DOHH2 (cell line): ENCODE data around the gene PDIA4.
"Not testable (repeated sequence)": the region's sequence is repeated elsewhere in the genome, so short reads cannot be mapped to it uniquely, and the experiment has no call there.

Source experiments
- H3F3A ChIP-seq: fragments of 200-600 bp; sonication (generic), shearing (Covaris generic); 2 replicates; pipeline ENCODE4 v1.6.0; 2016; ENCODE audit warnings: antibody characterized with exemption, mild to moderate bottlenecking; ENCODE audit not compliant: control insufficient read depth, insufficient read depth
- H3K27ac ChIP-seq: fragments of 200-600 bp; sonication (generic); 2 replicates; pipeline ENCODE4 v1.5.1; 2014; ENCODE audit warnings: low read depth, mild to moderate bottlenecking, low read length, moderate library complexity
- H3K27me3 ChIP-seq: fragments of 200-600 bp; sonication (generic); 2 replicates; pipeline ENCODE4 v1.6.1; 2014; ENCODE audit warnings: mild to moderate bottlenecking, low read length, mixed read lengths; ENCODE audit not compliant: control insufficient read depth
- H3K36me3 ChIP-seq: fragments of 200-600 bp; sonication (generic); 2 replicates; pipeline ENCODE4 v1.6.1; 2014; ENCODE audit warnings: mild to moderate bottlenecking, low read length, moderate library complexity, mixed read lengths; ENCODE audit not compliant: control insufficient read depth
- H3K4me1 ChIP-seq: fragments of 200-600 bp; sonication (generic); 2 replicates; pipeline ENCODE4 v1.6.1; 2014; ENCODE audit warnings: mild to moderate bottlenecking, low read length, mixed read lengths; ENCODE audit not compliant: control insufficient read depth
- H3K4me2 ChIP-seq: fragments of 200-600 bp; sonication (generic); 2 replicates; pipeline ENCODE4 v1.6.0; 2014; ENCODE audit warnings: mild to moderate bottlenecking, low read length, moderate library complexity
- H3K4me3 ChIP-seq: fragments of 200-600 bp; sonication (generic); 2 replicates; pipeline ENCODE4 v1.5.1; 2014; ENCODE audit warnings: mild to moderate bottlenecking, low read length, mixed read lengths
- H3K79me2 ChIP-seq: fragments of 200-600 bp; sonication (generic); 2 replicates; pipeline ENCODE4 v1.6.1; 2014; ENCODE audit warnings: mild to moderate bottlenecking, low read length, mixed read lengths; ENCODE audit not compliant: control insufficient read depth
- H3K9me2 ChIP-seq: fragments of 200-600 bp; sonication (generic); replicated peaks from 2 replicates; pipeline ENCODE4 v1.6.1; 2014; ENCODE audit warnings: mild to moderate bottlenecking, low read length, mixed read lengths; ENCODE audit not compliant: control insufficient read depth
- H3K9me3 ChIP-seq: fragments of 200-600 bp; sonication (generic); 2 replicates; pipeline ENCODE4 v1.6.1; 2014; ENCODE audit warnings: antibody characterized with exemption, low read length, mixed read lengths; ENCODE audit not compliant: control insufficient read depth, insufficient read depth
- H4K20me1 ChIP-seq: fragments of 200-600 bp; sonication (generic); 2 replicates; pipeline ENCODE4 v1.6.0; 2014; ENCODE audit warnings: low read depth, mild to moderate bottlenecking, antibody characterized with exemption, low read length, moderate library complexity; ENCODE audit not compliant: control insufficient read depth, insufficient read depth
- CTCF ChIP-seq: fragments of 200-600 bp; sonication (generic); IDR thresholded peaks from one replicate; pipeline ENCODE4 v1.5.1; 2014; ENCODE audit warnings: antibody characterized with exemption, mild to moderate bottlenecking, low read depth, low read length; ENCODE audit not compliant: poor library complexity, severe bottlenecking
- EZH2phosphoT487 ChIP-seq: fragments of 200-600 bp; sonication (generic); IDR thresholded peaks from 2 replicates; pipeline ENCODE4 v1.6.1; 2017; ENCODE audit warnings: borderline replicate concordance, mild to moderate bottlenecking, antibody characterized with exemption, low read length, moderate library complexity, mixed read lengths

PDIA4 gene

DNA sequence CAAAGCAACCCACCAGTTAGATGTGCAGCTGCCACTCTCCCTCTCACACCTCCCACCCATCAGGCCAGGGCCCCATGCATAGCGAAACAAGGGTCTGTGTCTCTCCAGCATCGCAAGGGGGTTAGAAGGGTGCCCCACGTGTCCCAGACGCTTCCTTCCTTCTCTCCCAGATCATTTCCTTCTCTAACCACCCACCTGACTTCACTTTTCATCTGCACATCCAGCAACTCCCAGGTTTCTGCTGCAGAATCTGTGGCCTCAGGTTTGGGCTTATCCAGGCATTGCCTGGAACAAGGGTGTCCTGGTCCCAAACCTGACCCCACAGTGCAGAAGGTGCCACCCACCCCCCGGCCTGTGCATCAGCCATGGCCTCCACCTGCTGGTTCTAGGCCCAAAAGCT, 14.4 kb downstream of the PDIA4 start:
- no peaks in the 10 kb centered on the region; the same call in 1 of the 2 replicates for H4K20me1 ChIP-seq
- no peaks in the 10 kb centered on the region for H3K9me3 ChIP-seq
- H3K27ac ChIP-seq, result no peak overlapping the region
- no peaks in the 10 kb centered on the region for H3K27me3 ChIP-seq
- H3K36me3 ChIP-seq, result peaks cover 93% of the 10 kb centered on the region
- TF ChIP-seq CTCF, result no peak
- TF ChIP-seq EZH2phosphoT487, result no peak
- H3K4me1 ChIP-seq, result peaks cover 12% of the 10 kb centered on the region
- H3K4me3 ChIP-seq, result no peak overlapping the region
- no peaks in the 10 kb centered on the region for H3K9me2 ChIP-seq
- H3K4me2 ChIP-seq, result no peak overlapping the region
- H3K79me2 ChIP-seq, result peaks cover 12% of the 10 kb centered on the region
- H3F3A ChIP-seq, result peaks cover 1% of the 10 kb centered on the region; the same call in 1 of the 2 replicates

DNA sequence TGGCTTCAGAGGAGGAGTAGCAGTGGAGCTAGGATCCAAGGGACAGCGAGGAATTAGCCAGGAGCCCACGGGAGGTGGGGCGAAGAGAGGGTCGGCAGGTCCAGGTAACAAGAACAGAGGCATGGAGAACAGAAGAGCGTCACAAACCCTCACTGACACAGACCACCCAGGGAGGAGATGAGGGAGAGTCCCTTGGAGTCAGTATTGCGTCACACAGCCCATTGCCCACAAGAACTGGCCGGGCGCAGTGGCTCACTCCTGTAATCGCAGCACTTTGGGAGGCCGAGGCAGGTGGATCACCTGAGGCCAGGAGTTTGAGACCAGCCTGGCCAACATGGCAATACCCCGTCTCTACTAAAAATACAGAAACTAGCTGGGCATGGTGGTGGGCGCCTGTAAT, 15.6 kb downstream of the PDIA4 start:
- H3K9me2 ChIP-seq, H3K27ac ChIP-seq, H3K27me3 ChIP-seq, H3K79me2 ChIP-seq, H3K9me3 ChIP-seq, H3K4me2 ChIP-seq, H4K20me1 ChIP-seq, H3K4me1 ChIP-seq, H3K4me3 ChIP-seq, H3F3A ChIP-seq: not testable (repeated sequence)
- H3K36me3 ChIP-seq, result peaks cover 94% of the 10 kb centered on the region

DNA sequence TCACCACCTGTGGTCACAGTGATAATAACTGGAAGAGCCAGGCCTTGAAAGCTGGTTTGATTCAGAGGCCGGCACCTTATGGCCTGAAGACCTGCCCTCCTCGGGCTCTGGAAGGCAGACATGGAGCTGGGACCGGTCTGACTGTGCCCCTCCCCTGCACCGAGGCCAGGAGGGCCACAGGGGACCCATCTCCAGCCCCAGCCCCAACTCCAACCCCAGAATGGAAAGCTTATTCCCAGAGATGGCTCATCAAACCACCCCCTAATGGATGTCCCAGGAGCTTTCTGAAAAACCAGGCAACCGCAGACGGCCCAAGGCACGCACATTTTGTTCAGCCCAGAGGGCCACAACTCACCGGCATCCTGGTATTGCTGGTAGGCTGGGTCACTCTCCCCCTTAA, 16.8 kb downstream of the PDIA4 start:
- H3K4me3 ChIP-seq, result no peak overlapping the region
- H3F3A ChIP-seq, result no peaks in the 10 kb centered on the region
- no peaks in the 10 kb centered on the region for H3K9me3 ChIP-seq
- no peaks in the 10 kb centered on the region; the same call in 1 of the 2 replicates for H4K20me1 ChIP-seq
- peaks cover 99% of the 10 kb centered on the region for H3K36me3 ChIP-seq
- TF ChIP-seq EZH2phosphoT487 (no peak), CTCF (no peak)
- no peaks in the 10 kb centered on the region for H3K9me2 ChIP-seq
- no peak overlapping the region for H3K4me2 ChIP-seq
- H3K79me2 ChIP-seq, result peaks cover 2% of the 10 kb centered on the region; the same call in 1 of the 2 replicates
- no peaks in the 10 kb centered on the region for H3K27me3 ChIP-seq
- H3K4me1 ChIP-seq, result no peaks in the 10 kb centered on the region
- H3K27ac ChIP-seq, result no peak overlapping the region

DNA sequence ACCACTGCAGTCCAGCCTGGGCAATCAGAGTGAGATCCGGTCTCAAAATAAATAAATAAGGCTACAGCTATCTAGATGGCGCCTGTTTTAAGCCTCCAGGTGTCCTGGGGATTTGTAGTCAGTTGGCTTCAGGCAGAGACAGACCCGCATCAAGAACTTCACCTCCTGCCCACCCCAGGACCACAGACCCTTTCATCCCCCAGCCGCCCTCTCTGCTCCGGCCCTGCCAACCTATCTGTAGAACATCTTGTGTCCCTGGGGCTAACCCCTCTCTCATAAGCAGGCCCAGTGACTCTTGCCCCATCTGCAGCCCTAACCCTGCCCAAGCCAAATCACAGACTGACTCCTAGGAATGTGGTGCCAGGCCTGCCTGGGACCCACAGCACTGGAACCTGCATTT, 17.9 kb downstream of the PDIA4 start:
- Histone ChIP-seq H3K4me1 (no peaks in the 10 kb centered on the region), H3F3A (no peaks in the 10 kb centered on the region), H3K27ac (no peak overlapping the region), H3K79me2 (peaks cover 2% of the 10 kb centered on the region; the same call in 1 of the 2 replicates), H3K36me3 (peaks cover 99% of the 10 kb centered on the region), H3K27me3 (no peaks in the 10 kb centered on the region), H3K4me3 (no peak overlapping the region), H3K9me3 (no peaks in the 10 kb centered on the region), H3K9me2 (no peaks in the 10 kb centered on the region), H3K4me2 (no peak overlapping the region), H4K20me1 (no peaks in the 10 kb centered on the region; the same call in none of the 2 replicates)
- TF ChIP-seq EZH2phosphoT487 (no peak), CTCF (no peak)
